ENCODE data around the gene SRBD1. TPM values are rescaled to one million over a fixed set of nuclear protein-coding genes. Genes with fewer than 3 reads are reported as not detected.

The SRBD1 gene
- total RNA-seq, 1 donor from 2014 or later, result 19.3 TPM

DNA sequence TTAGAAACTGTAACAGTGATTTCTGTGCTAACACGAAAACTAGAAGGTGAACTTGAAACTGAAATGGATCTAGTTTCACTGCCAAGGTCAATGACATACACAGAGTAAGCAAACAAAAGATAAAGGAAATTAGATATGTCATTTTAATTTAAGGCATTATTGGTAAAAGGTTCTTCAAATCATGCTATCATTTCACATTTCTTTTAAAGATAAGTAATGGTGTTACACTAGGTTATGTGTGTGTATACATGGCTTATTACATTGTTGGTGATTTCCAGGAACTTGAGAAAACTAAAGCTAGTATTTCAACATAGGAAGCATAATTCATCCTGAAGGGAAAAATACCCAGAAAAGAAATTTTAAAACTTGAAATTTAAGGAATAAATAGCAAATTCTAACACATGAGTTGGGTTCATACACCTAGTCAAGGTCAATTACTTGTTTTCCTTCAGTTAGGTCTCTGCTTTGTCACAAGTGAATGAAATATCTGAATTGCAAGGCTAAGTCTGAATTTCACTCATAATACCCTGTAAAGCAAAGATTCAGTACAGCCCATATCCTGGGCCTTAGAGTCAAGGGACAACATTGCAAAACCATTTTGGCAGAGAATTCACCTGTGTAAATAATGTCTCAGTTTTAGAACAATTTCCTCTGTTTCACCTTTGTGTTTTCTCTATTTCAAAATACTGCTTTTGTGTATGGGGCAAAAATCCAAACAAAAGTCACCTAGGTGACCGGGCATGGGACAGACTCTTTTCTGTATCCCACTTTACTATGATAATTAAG lies 141.6 kb downstream of the SRBD1 start:
- H3K27ac Mint-ChIP-seq, result no peak overlapping the region
- peaks cover 5% of the 10 kb centered on the region for H3K36me3 Mint-ChIP-seq
- H3K27me3 Mint-ChIP-seq, result no peaks in the 10 kb centered on the region
- no peak for DNase-seq (ENCODE audit: extremely low spot score, unreplicated experiment)
- TF ChIP-seq, protein P1, sequence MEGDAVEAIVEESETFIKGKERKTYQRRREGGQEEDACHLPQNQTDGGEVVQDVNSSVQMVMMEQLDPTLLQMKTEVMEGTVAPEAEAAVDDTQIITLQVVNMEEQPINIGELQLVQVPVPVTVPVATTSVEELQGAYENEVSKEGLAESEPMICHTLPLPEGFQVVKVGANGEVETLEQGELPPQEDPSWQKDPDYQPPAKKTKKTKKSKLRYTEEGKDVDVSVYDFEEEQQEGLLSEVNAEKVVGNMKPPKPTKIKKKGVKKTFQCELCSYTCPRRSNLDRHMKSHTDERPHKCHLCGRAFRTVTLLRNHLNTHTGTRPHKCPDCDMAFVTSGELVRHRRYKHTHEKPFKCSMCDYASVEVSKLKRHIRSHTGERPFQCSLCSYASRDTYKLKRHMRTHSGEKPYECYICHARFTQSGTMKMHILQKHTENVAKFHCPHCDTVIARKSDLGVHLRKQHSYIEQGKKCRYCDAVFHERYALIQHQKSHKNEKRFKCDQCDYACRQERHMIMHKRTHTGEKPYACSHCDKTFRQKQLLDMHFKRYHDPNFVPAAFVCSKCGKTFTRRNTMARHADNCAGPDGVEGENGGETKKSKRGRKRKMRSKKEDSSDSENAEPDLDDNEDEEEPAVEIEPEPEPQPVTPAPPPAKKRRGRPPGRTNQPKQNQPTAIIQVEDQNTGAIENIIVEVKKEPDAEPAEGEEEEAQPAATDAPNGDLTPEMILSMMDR (conservative IDR thresholded peaks at IDR 0.05), result no peak
- peaks cover 8% of the 10 kb centered on the region for H3K4me1 Mint-ChIP-seq (ENCODE audit: unreplicated experiment)
- no peaks in the 10 kb centered on the region for H3K9me3 Mint-ChIP-seq
- H3K4me3 Mint-ChIP-seq, result no peak overlapping the region

DNA sequence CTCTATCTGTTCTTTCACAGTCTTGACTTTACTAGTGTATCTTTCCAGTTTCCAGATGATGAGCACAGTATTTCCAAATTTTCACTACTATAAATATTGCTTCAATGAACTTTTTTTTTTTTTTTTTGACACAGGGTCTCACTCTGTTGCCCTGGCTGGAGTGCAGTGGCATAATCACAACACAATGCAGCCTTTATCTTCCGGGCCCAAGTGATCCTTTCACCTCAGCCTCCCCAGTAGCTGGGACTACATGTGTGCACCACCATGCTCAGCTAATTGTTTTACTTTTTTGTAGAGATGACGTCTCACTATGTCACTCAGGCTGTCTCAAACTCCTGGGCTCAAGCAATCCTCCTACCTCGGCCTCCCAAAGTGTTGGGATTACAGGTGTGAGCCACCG lies 142.8 kb downstream of the SRBD1 start:
- Mint-ChIP-seq H3K4me1 (ENCODE audit: unreplicated experiment) (peaks cover 8% of the 10 kb centered on the region), H3K27me3 (no peaks in the 10 kb centered on the region)
- DNase-seq (ENCODE audit: extremely low spot score, unreplicated experiment), result no peak

DNA sequence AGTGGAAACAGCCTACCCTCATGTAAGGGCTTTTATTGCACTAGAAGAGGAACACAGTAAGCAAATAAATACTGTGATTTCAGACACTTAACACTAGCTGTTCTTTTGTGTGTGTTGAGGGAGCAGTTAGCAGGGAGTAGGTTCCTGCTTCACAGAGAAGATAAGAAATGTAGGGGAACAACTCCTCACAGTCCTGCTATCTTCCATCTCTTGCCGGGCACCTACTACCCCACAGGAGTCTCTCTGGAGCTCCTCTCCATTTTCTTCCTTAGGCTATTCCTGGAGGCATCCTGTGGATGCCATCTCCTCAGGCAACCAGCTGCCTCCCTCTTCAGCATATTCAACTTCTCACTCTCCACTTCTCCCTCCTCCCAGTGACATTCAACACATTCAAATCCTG lies 145.0 kb downstream of the SRBD1 start:
- no peak overlapping the region for H3K4me3 Mint-ChIP-seq
- H3K27ac Mint-ChIP-seq, result no peak overlapping the region
- H3K27me3 Mint-ChIP-seq, result no peaks in the 10 kb centered on the region
- peaks cover 4% of the 10 kb centered on the region for H3K36me3 Mint-ChIP-seq
- no peaks in the 10 kb centered on the region for H3K9me3 Mint-ChIP-seq
- no peak for DNase-seq (ENCODE audit: extremely low spot score, unreplicated experiment)
- H3K4me1 Mint-ChIP-seq (ENCODE audit: unreplicated experiment), result peaks cover 8% of the 10 kb centered on the region
- TF ChIP-seq, protein P1 (conservative IDR thresholded peaks at IDR 0.05), result no peak

More for the DNA sequence above, 142.8 kb downstream of the SRBD1 start:
- H3K9me3 Mint-ChIP-seq, result no peaks in the 10 kb centered on the region
- H3K4me3 Mint-ChIP-seq, result no peak overlapping the region
- H3K36me3 Mint-ChIP-seq, result no peaks in the 10 kb centered on the region
- TF ChIP-seq, protein P1 (conservative IDR thresholded peaks at IDR 0.05), result no peak
- no peak overlapping the region for H3K27ac Mint-ChIP-seq

DNA sequence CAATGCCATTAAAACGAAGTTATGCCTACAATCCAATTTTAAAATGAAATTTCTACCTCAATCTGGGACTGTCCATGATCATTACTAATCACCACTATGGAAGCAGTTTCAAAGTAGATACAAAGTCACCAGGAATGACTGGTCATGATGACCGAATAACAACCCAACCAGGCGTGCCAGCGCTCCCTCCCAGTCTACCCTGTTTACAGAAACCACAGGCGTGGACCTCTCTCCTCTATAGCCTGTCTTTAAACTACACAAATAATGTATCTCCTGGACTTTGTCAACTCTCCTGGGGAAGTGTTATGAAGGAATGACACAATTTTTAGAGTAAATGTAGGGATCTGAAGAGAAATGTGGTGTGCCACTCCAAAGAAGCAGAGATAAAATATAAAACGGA lies 150.2 kb downstream of the SRBD1 start:
- Mint-ChIP-seq H3K27ac (peak overlapping the region; percentile 12), H3K4me1 (ENCODE audit: unreplicated experiment) (peaks cover 16% of the 10 kb centered on the region), H3K36me3 (peaks cover 4% of the 10 kb centered on the region), H3K27me3 (no peaks in the 10 kb centered on the region), H3K9me3 (no peaks in the 10 kb centered on the region), H3K4me3 (no peak overlapping the region)
- DNase-seq (ENCODE audit: extremely low spot score, unreplicated experiment), result no peak
- TF ChIP-seq, protein P1 (conservative IDR thresholded peaks at IDR 0.05), result no peak

DNA sequence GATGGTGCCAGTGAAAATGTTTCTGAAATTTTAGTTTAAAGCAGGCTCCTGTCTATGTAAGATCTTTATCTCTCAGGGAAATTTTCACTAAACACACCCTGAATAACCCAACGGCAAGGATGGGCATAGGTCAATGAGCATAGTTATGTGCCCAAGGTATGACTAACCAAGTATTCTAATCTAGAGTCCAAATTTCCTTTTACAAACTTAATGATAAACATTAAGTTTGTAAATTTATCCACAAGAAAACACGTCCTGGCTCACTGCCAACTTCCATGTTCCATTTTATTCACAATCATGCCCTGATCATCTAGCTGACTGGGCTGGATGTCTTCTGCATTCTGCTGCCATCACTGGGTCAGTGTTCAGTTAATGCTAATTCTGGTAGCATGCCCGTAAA lies 151.2 kb downstream of the SRBD1 start:
- Mint-ChIP-seq H3K36me3 (peaks cover 4% of the 10 kb centered on the region), H3K4me3 (no peak overlapping the region), H3K9me3 (no peaks in the 10 kb centered on the region), H3K27me3 (no peaks in the 10 kb centered on the region), H3K27ac (no peak overlapping the region), H3K4me1 (ENCODE audit: unreplicated experiment) (peaks cover 21% of the 10 kb centered on the region)
- TF ChIP-seq, protein P1 (conservative IDR thresholded peaks at IDR 0.05), result no peak
- no peak for DNase-seq (ENCODE audit: extremely low spot score, unreplicated experiment)
